ENCODE data around the gene SLC35G1. TPM values are rescaled to one million over a fixed set of nuclear protein-coding genes. Genes with fewer than 3 reads are reported as not detected.

SLC35G1 gene, protein sequence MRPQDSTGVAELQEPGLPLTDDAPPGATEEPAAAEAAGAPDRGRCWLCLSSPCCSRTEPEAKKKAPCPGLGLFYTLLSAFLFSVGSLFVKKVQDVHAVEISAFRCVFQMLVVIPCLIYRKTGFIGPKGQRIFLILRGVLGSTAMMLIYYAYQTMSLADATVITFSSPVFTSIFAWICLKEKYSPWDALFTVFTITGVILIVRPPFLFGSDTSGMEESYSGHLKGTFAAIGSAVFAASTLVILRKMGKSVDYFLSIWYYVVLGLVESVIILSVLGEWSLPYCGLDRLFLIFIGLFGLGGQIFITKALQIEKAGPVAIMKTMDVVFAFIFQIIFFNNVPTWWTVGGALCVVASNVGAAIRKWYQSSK
- 8.5 TPM for total RNA-seq

DNA sequence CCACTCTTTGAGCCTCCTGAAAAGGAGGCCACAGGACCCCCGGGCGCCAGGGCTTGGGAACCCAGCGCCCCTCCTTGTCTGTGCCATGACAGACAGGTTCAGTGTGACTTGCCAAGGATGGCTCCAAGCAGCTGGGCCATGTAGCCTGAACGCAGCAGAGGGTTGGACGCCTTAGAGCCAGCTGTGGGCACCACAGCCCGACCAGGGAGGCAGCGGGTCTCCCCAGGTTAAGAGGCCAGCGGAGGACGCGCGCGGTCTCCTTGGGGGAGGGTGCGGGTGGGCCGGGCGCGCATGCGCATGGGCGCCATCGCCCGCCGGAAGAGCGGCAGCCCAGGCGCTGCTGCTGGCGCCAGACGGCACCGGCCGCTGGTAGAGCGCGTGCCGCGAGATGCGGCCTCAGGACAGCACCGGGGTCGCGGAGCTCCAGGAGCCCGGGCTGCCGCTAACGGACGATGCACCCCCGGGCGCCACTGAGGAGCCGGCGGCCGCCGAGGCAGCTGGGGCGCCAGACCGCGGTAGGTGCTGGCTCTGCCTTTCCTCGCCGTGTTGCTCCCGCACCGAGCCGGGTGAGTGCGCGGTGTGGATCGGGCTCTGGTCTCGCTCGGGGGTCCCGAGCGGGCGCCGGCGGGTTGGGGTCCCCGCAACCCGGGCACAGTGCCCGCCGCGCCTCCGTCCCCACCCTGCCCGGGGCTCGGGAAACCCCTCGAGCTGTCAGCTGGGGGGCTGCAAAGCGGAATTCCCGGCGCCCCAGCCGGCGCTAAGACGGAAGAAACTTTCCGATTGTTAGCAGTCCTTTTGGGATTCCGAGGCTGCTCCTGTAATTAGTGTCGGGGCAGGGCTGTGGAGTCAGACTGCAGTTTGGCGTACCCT, at the start of gene SLC35G1:
TSS of gene SLC35G1 (plus strand) at position 333 of the 870 bp plus-strand sequence. CDS start at position 389, 56 bp downstream.

Other genes starting within 250 kb of the SLC35G1 start
- 20.8 TPM for gene FRA10AC1, start 191.4 kb upstream of the SLC35G1 start, total RNA-seq
- 52.8 TPM for gene LGI1, start 136.0 kb upstream of the SLC35G1 start, total RNA-seq
- 10.6 TPM for gene PLCE1, start 100.0 kb downstream of the SLC35G1 start, total RNA-seq

All from diencephalon (tissue), 1 donor.